SH-SY5Y (cell line): ENCODE results near the gene SNAPC3.

ENCODE experiments used
- GATA2 ChIP-seq: IDR thresholded peaks from 2 replicates; pipeline ENCODE4 v1.6.1; 2011; ENCODE audit warnings: mild to moderate bottlenecking, low read depth, low read length
- GATA3 ChIP-seq: IDR thresholded peaks from 2 replicates; pipeline ENCODE4 v1.6.1; 2011; ENCODE audit warnings: low read depth, mild to moderate bottlenecking, low read length, moderate library complexity

GRCh38 chr9:15430920-15431844 is 8.5 kb downstream of the SNAPC3 start:
- no peak for TF ChIP-seq GATA2
- TF ChIP-seq GATA3: no peak
